Caco-2 (cell line): ENCODE data around the gene SHANK1. TPM values are rescaled to one million over a fixed set of nuclear protein-coding genes. Genes with fewer than 3 reads are reported as not detected.
"Not testable (repeated sequence)": the region's sequence is repeated elsewhere in the genome, so short reads cannot be mapped to it uniquely, and the experiment has no call there.

Source experiments
- BruUV-seq: library from RNA; stranded (reverse); fragments of 400-500 nt; replicated peaks from 2 replicates; lab custom pipeline; 2021; lab: Mats Ljungman, UMichigan
- CTCF ChIA-PET: fragments of 300-600 bp; sonication (Branson Sonifier 250); formaldehyde crosslinking; loops from one replicate; lab custom pipeline; 2022; ENCODE audit warnings: antibody characterized with exemption; lab: Charles Lee
- POLR2A ChIA-PET: fragments of 300-600 bp; sonication (Branson Sonifier 250); formaldehyde crosslinking; loops from one replicate; lab custom pipeline; 2022; ENCODE audit warnings: antibody characterized with exemption; lab: Charles Lee
- DNase-seq, 2 experiments: peaks; one replicate each; pipeline versions ENCODE4 v3.0.0 to v3.0.0-alpha.2; 2020 to 2022
- H3K27me3 ChIP-seq: replicated peaks from 2 replicates; pipeline ENCODE4 v1.6.0; 2011; ENCODE audit warnings: low read length; ENCODE audit not compliant: control insufficient read depth, insufficient read depth
- H3K36me3 ChIP-seq: 2 replicates; pipeline ENCODE4 v1.5.1; 2011; ENCODE audit warnings: low read length; ENCODE audit not compliant: control insufficient read depth, insufficient read depth
- H3K4me1 ChIP-seq: fragments of 250-450 bp; sonication (Bioruptor Pico); 2 replicates; pipeline ENCODE4 v1.5.1; 2020; ENCODE audit warnings: mild to moderate bottlenecking
- H3K4me3 ChIP-seq: 2 replicates; pipeline ENCODE4 v1.5.1; 2011; ENCODE audit warnings: low read depth, mild to moderate bottlenecking, control low read depth, low read length
- H3K9me3 ChIP-seq: fragments of 250-450 bp; sonication (Bioruptor Pico); 2 replicates; pipeline ENCODE4 v1.5.1; 2020; ENCODE audit warnings: mild to moderate bottlenecking, moderate library complexity
- H3K27ac Mint-ChIP-seq: one replicate; pipeline ENCODE4 v1.8.0; 2022; ENCODE audit warnings: mixed read lengths; ENCODE audit not compliant: unreplicated experiment
- H3K27me3 Mint-ChIP-seq: one replicate; pipeline ENCODE4 v1.8.0; 2022; ENCODE audit warnings: mixed read lengths; ENCODE audit not compliant: insufficient read depth, unreplicated experiment
- H3K36me3 Mint-ChIP-seq: one replicate; pipeline ENCODE4 v1.8.0; 2022; ENCODE audit warnings: mild to moderate bottlenecking, mixed read lengths; ENCODE audit not compliant: insufficient read depth, unreplicated experiment
- H3K4me1 Mint-ChIP-seq: one replicate; pipeline ENCODE4 v1.8.0; 2022; ENCODE audit warnings: low read depth, mixed read lengths; ENCODE audit not compliant: unreplicated experiment
- H3K4me3 Mint-ChIP-seq: one replicate; pipeline ENCODE4 v1.8.0; 2022; ENCODE audit warnings: mild to moderate bottlenecking, moderate library complexity, mixed read lengths; ENCODE audit not compliant: unreplicated experiment
- H3K9me3 Mint-ChIP-seq: one replicate; pipeline ENCODE4 v1.8.0; 2022; ENCODE audit warnings: mixed read lengths; ENCODE audit not compliant: unreplicated experiment
- CTCF ChIP-seq, 2 experiments: fragments of 200-600 bp in 1 of 2; IDR thresholded peaks; 1 replicate in 1 of 2; 2 replicates in 1 of 2; pipeline versions ENCODE4 v1.5.1 to v1.8.0; 2011 to 2022; ENCODE audit warnings: antibody characterized with exemption in 1 of 2, control low read depth in 1 of 2, inconsistent platforms in 1 of 2, low read depth in 1 of 2, low read length in 1 of 2, mild to moderate bottlenecking in 1 of 2, moderate library complexity in 1 of 2; ENCODE audit not compliant: insufficient read depth in 1 of 2, severe bottlenecking in 1 of 2, unreplicated experiment in 1 of 2
- intact Hi-C: fragments of 100-400 bp; cut with micrococcal nuclease; formaldehyde crosslinking; loops from one replicate; pipeline ENCODE4 v1.10.0; 2022; ENCODE audit not compliant: unreplicated experiment
- total RNA-seq: library from RNA; stranded (reverse); gene quantifications from 2 replicates; pipeline ENCODE4 v1.2.3, GENCODE V29; 2022

SHANK1 gene
- total RNA-seq, 1 experiment from 2014 or later: not detected

GRCh38 chr19:50749490-50749889 is 29.9 kb upstream of the SHANK1 start:
- H3K27me3 ChIP-seq: no peaks in the 10 kb centered on the region
- BruUV-seq: no TSS peak
- H3K4me1 Mint-ChIP-seq: no peaks in the 10 kb centered on the region
- H3K36me3 ChIP-seq: no peaks in the 10 kb centered on the region
- peaks cover 10% of the 10 kb centered on the region for H3K27me3 Mint-ChIP-seq
- no peaks in the 10 kb centered on the region for H3K4me1 ChIP-seq
- no peak overlapping the region for H3K27ac Mint-ChIP-seq
- no peaks in the 10 kb centered on the region for H3K36me3 Mint-ChIP-seq
- H3K9me3 Mint-ChIP-seq: no peaks in the 10 kb centered on the region
- intact Hi-C loops: no loop called here
- H3K4me3 ChIP-seq: no peak overlapping the region
- POLR2A ChIA-PET: interaction anchor here (0.6 kb wide), 1 partner anchor 125 kb away, joined by 3 read pairs; no protein-coding TSS in a partner anchor
- no peak overlapping the region for H3K4me3 Mint-ChIP-seq
- DNase-seq: no peak
- no peaks in the 10 kb centered on the region for H3K9me3 ChIP-seq
- CTCF ChIA-PET: interaction anchor here (0.5 kb wide), 1 partner anchor 47 kb away, joined by 3 read pairs; no protein-coding TSS in a partner anchor
- TF ChIP-seq CTCF (IDR thresholded peaks at IDR 0.05; ENCODE audit: insufficient read depth in 1 of 2, low read depth in 1 of 2, low read length in 1 of 2, severe bottlenecking in 1 of 2, unreplicated experiment in 1 of 2): no peak

- H3K4me1 Mint-ChIP-seq, H3K4me1 ChIP-seq, H3K27me3 ChIP-seq, H3K36me3 ChIP-seq, CTCF ChIA-PET, H3K9me3 ChIP-seq, BruUV-seq, POLR2A ChIA-PET, DNase-seq, H3K27ac Mint-ChIP-seq, H3K4me3 ChIP-seq, H3K9me3 Mint-ChIP-seq, H3K4me3 Mint-ChIP-seq, intact Hi-C loops, H3K36me3 Mint-ChIP-seq, H3K27me3 Mint-ChIP-seq: not testable (repeated sequence)
Observed at GRCh38 chr19:50747141-50747540, 27.5 kb upstream of the SHANK1 start.

GRCh38 chr19:50745221-50745620 is 25.6 kb upstream of the SHANK1 start:
- ChIA-PET CTCF (no interaction called here), POLR2A (no interaction called here)
- no peaks in the 10 kb centered on the region; the same call in 1 of the 2 replicates for H3K27me3 ChIP-seq
- no peaks in the 10 kb centered on the region for H3K36me3 ChIP-seq
- BruUV-seq: no TSS peak
- no peak for DNase-seq
- no peaks in the 10 kb centered on the region for H3K9me3 Mint-ChIP-seq
- no peak for TF ChIP-seq CTCF (IDR thresholded peaks at IDR 0.05; ENCODE audit: insufficient read depth in 1 of 2, low read depth in 1 of 2, low read length in 1 of 2, severe bottlenecking in 1 of 2, unreplicated experiment in 1 of 2)
- intact Hi-C loops: no loop called here
- H3K4me3 Mint-ChIP-seq: no peak overlapping the region
- H3K9me3 ChIP-seq: no peaks in the 10 kb centered on the region
- H3K4me1 ChIP-seq: 0 out of 2 replicates have a peak, but pooled peaks cover 5% of the 10 kb centered on the region
- no peak overlapping the region for H3K27ac Mint-ChIP-seq
- H3K4me1 Mint-ChIP-seq: no peaks in the 10 kb centered on the region
- peaks cover 5% of the 10 kb centered on the region for H3K27me3 Mint-ChIP-seq
- no peaks in the 10 kb centered on the region for H3K36me3 Mint-ChIP-seq
- no peak overlapping the region for H3K4me3 ChIP-seq
